Loucy (cell line): ENCODE measurements around the gene LPAR3.

ENCODE experiments used
- H2AFZ ChIP-seq: fragments of 200-600 bp; sonication (generic); 2 replicates; pipeline ENCODE4 v1.6.0; 2016; ENCODE audit warnings: antibody characterized with exemption, mild to moderate bottlenecking, low read length, moderate library complexity
- H3F3A ChIP-seq: fragments of 200-600 bp; 2 replicates; pipeline ENCODE4 v1.6.0; 2016; ENCODE audit warnings: antibody characterized with exemption, low read depth, mild to moderate bottlenecking
- H3K27me3 ChIP-seq: fragments of 200-600 bp; sonication (generic); 2 replicates; pipeline ENCODE4 v1.6.1; 2014; ENCODE audit warnings: low read length, mild to moderate bottlenecking; ENCODE audit not compliant: insufficient read depth, poor library complexity, severe bottlenecking
- H3K36me3 ChIP-seq: fragments of 200-600 bp; sonication (generic); 2 replicates; pipeline ENCODE4 v1.6.1; 2016; ENCODE audit warnings: low read length; ENCODE audit not compliant: insufficient read depth
- H3K4me1 ChIP-seq: fragments of 200-600 bp; sonication (generic); 2 replicates; pipeline ENCODE4 v1.5.1; 2014; ENCODE audit warnings: low read length, mild to moderate bottlenecking; ENCODE audit not compliant: insufficient read depth, poor library complexity, severe bottlenecking
- H3K4me2 ChIP-seq: fragments of 200-600 bp; sonication (generic); 2 replicates; pipeline ENCODE4 v1.6.0; 2014; ENCODE audit warnings: antibody characterized with exemption, low read length, low read depth, mild to moderate bottlenecking; ENCODE audit not compliant: poor library complexity, severe bottlenecking
- H3K4me3 ChIP-seq: fragments of 200-600 bp; sonication (generic); 2 replicates; pipeline ENCODE4 v1.5.1; 2014; ENCODE audit warnings: low read length, mild to moderate bottlenecking, mixed read lengths; ENCODE audit not compliant: poor library complexity, severe bottlenecking
- H3K79me2 ChIP-seq: fragments of 200-600 bp; sonication (generic); 2 replicates; pipeline ENCODE4 v1.6.1; 2014; ENCODE audit warnings: low read length; ENCODE audit not compliant: insufficient read depth
- H3K9ac ChIP-seq: fragments of 200-600 bp; sonication (generic); 2 replicates; pipeline ENCODE4 v1.6.0; 2014; ENCODE audit warnings: mild to moderate bottlenecking, low read depth, low read length, moderate library complexity; ENCODE audit not compliant: poor library complexity, severe bottlenecking
- H3K9me2 ChIP-seq: fragments of 200-600 bp; sonication (generic); replicated peaks from 2 replicates; pipeline ENCODE4 v1.6.1; 2016; ENCODE audit warnings: low read depth, low read length, mixed read lengths
- H3K9me3 ChIP-seq: fragments of 200-600 bp; sonication (generic); 2 replicates; pipeline ENCODE4 v1.6.1; 2014; ENCODE audit warnings: mild to moderate bottlenecking, antibody characterized with exemption, low read length, low read depth; ENCODE audit not compliant: insufficient read depth
- H4K20me1 ChIP-seq: fragments of 200-600 bp; sonication (generic); 2 replicates; pipeline ENCODE4 v1.6.0; 2014; ENCODE audit warnings: antibody characterized with exemption, low read length, mild to moderate bottlenecking; ENCODE audit not compliant: insufficient read depth, poor library complexity, severe bottlenecking
- EZH2phosphoT487 ChIP-seq: fragments of 200-600 bp; IDR thresholded peaks from 2 replicates; pipeline ENCODE4 v1.6.1; 2018; ENCODE audit warnings: antibody characterized with exemption, mild to moderate bottlenecking, moderate library complexity, borderline replicate concordance
- TF ChIP-seq, protein P1 (sequence below): fragments of 200-600 bp; sonication (generic); conservative IDR thresholded peaks from 2 replicates; pipeline ENCODE4 v1.5.1; 2014; ENCODE audit warnings: mild to moderate bottlenecking, antibody characterized with exemption, low read length

Gene LPAR3

DNA sequence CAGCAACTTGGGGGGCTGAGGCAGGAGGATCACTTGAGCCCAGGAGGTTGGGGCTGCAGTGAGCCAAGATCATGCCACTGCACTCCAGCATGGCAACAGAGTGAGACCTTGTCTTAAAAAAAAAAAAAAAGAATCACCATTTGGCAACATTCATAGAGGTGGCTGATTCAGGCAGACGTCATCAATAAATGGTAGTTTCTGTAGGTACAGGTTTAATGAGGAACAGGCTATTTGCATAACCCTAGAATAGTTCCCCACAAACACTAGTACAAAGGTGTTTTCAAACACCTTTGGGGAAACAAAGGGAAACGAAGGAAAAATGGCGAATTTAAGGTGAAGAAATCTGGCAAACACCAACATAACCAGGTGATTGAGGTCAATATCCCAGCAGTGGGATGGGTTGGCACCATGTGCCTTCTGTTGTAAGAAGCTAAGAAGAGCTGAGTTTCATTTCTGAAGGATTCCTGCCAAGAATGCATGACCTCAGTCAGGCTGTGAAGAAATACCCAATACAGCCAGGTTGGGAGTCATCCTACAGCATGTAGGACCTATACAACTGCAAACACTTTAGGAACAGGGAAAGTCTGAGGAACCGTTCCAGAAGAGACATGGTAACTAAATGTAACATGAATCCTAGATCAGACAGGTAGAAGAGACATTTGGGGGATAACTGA is 5.6 kb downstream of the LPAR3 start:
- Histone ChIP-seq H3K4me1 (no peaks in the 10 kb centered on the region), H3K9ac (no peak overlapping the region), H3K9me2 (no peaks in the 10 kb centered on the region), H4K20me1 (no peaks in the 10 kb centered on the region), H3K4me3 (no peak overlapping the region), H3F3A (no peaks in the 10 kb centered on the region), H3K9me3 (no peaks in the 10 kb centered on the region), H3K79me2 (no peaks in the 10 kb centered on the region), H3K27me3 (no peaks in the 10 kb centered on the region), H2AFZ (no peak overlapping the region), H3K36me3 (no peaks in the 10 kb centered on the region), H3K4me2 (no peak overlapping the region)
- TF ChIP-seq EZH2phosphoT487: no peak
- TF ChIP-seq, protein P1, sequence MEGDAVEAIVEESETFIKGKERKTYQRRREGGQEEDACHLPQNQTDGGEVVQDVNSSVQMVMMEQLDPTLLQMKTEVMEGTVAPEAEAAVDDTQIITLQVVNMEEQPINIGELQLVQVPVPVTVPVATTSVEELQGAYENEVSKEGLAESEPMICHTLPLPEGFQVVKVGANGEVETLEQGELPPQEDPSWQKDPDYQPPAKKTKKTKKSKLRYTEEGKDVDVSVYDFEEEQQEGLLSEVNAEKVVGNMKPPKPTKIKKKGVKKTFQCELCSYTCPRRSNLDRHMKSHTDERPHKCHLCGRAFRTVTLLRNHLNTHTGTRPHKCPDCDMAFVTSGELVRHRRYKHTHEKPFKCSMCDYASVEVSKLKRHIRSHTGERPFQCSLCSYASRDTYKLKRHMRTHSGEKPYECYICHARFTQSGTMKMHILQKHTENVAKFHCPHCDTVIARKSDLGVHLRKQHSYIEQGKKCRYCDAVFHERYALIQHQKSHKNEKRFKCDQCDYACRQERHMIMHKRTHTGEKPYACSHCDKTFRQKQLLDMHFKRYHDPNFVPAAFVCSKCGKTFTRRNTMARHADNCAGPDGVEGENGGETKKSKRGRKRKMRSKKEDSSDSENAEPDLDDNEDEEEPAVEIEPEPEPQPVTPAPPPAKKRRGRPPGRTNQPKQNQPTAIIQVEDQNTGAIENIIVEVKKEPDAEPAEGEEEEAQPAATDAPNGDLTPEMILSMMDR: no peak

DNA sequence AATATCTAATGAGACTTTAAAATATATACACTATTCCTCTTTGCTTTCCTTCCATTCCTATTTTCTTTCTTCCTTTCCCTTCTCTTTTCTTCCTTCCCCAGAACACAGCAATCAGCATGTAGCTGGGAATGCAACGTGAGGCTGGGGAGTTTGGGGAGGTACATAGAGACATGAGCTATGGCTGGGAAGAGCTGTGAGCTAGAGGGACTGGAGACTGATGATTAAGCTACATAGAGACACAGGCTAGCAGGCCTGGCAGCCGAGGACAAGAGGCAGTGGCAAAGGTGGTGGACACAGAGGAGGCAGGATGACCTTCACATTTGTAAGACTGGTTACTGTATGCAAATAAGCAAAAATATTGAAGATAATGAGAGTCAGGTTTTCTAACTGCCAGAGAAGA is 7.5 kb downstream of the LPAR3 start:
- TF ChIP-seq, protein P1: no peak
- no peak for TF ChIP-seq EZH2phosphoT487
- Histone ChIP-seq H3K27me3 (no peaks in the 10 kb centered on the region), H3F3A (no peaks in the 10 kb centered on the region), H3K4me2 (no peak overlapping the region), H3K9me3 (no peaks in the 10 kb centered on the region; the same call in 1 of the 2 replicates), H3K4me1 (no peaks in the 10 kb centered on the region), H3K79me2 (no peaks in the 10 kb centered on the region), H3K4me3 (no peak overlapping the region), H3K36me3 (no peaks in the 10 kb centered on the region), H3K9ac (no peak overlapping the region), H4K20me1 (no peaks in the 10 kb centered on the region), H2AFZ (no peak overlapping the region), H3K9me2 (no peaks in the 10 kb centered on the region)

DNA sequence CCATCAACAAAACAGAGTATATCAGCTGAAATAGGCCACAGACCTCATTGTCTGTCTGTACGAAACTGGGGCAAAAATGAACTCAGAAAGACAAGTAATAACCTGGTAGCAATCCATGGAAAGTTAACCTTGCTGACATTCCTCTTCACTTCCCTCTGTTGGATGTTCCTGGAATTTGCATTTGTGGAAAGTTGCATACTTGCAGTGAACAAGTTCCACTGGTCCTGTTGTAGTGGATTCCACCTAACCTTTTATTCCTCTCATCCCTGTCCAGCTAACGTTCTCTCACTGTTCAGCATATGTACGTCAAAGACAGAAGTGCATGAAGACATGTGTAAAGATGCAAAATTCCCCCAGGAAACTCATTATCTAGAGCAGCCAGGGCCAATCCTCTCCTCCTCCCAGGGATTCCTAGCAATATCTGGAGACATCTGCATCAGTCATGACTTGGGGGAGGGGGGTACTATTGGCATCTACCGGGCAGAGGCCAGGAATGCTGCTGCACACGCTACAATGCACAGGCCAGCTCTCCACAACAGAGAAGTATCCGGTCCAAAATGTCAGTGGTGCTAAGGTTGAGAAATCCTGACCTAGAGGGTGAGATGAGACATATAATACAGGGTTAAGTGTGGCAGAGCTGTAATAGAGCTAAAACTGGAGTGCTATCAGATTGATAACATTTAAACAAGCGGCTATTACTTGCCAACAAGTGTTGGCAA is 8.2 kb downstream of the LPAR3 start:
- no peaks in the 10 kb centered on the region; the same call in 1 of the 2 replicates for H3K9me3 ChIP-seq
- H3K9me2 ChIP-seq: no peaks in the 10 kb centered on the region
- no peak for TF ChIP-seq EZH2phosphoT487
- TF ChIP-seq, protein P1: no peak
- no peak overlapping the region for H3K4me2 ChIP-seq
- H3K36me3 ChIP-seq: no peaks in the 10 kb centered on the region
- no peaks in the 10 kb centered on the region for H3K27me3 ChIP-seq
- no peak overlapping the region for H3K9ac ChIP-seq
- no peak overlapping the region for H2AFZ ChIP-seq
- no peaks in the 10 kb centered on the region for H3K4me1 ChIP-seq
- H3K79me2 ChIP-seq: no peaks in the 10 kb centered on the region
- no peaks in the 10 kb centered on the region for H4K20me1 ChIP-seq
- H3F3A ChIP-seq: no peaks in the 10 kb centered on the region
- H3K4me3 ChIP-seq: no peak overlapping the region
